Right renal pelvis (tissue), 4 donors: Measurements from ENCODE around the gene XAGE3. TPM values are rescaled to one million over a fixed set of nuclear protein-coding genes. Genes with fewer than 3 reads are reported as not detected.
"Not testable (repeated sequence)": the region's sequence is repeated elsewhere in the genome, so short reads cannot be mapped to it uniquely, and the experiment has no call there.

Source experiments
- DNase-seq, 4 donors: peaks; one replicate each; pipeline ENCODE4 v3.0.0-alpha.2; 2013; ENCODE audit warnings: low read depth in 4 of 4, low spot score in 3 of 4, missing footprints in 1 of 4
- polyA plus RNA-seq, 4 donors: library from polyadenylated mRNA; unstranded; fragments of 120-200 nt; gene quantifications; one replicate each; pipeline ENCODE4 v1.2.1, GENCODE V29; 2013; ENCODE audit not compliant: insufficient read length in 4 of 4

The XAGE3 gene
- polyA plus RNA-seq, 4 donors = not detected

- no peak for DNase-seq
Observed at GRCh38 chrX:52852110-52852860, 15.6 kb downstream of the XAGE3 start.

- not testable (repeated sequence) for DNase-seq
Observed at GRCh38 chrX:52843619-52844018, 24.3 kb downstream of the XAGE3 start.

DNA sequence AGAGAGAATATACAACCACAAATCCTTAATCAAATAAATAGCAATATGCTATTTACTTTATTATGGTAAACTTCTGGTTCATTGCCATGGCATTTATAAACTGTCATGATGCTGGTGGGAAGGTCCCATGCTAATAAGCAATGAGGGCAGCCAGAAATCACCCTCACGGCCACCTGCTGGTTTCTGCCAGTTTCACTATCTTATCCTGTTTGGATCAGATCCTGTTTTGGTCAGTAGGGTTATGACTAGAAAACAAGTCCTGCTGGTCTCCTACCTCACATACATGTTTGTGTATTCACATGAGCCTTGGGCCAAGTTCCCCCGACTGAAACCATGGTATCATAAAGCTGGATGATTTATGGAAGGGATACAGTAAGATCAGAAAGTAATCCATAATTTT lies 28.7 kb downstream of the XAGE3 start:
- DNase-seq = no peak

DNA sequence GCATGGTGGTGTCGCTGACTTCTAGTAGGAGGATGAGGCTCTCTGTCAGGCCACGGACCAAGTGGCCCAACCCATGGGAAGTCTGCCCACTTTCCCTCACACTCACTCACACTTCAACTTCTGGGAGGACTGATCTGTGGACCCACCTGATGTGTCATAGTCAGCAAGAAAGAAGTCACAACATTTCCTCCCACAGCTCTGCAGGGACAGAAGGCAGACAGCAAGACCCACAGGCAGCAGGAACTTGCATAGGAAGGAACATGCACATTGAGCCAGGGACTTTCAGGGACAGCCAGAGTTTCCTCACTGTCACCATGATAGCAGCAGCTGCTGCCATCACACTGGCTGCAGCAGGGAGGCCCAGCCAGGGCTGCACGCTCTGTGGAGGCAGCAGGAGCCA lies 37.3 kb downstream of the XAGE3 start:
- DNase-seq = no peak

- no peak for DNase-seq
Observed at GRCh38 chrX:52824608-52825007, 43.3 kb downstream of the XAGE3 start.

- DNase-seq = no peak
Observed at GRCh38 chrX:52821079-52821760, 46.7 kb downstream of the XAGE3 start.

- DNase-seq = no peak
Observed at GRCh38 chrX:52819788-52820187, 48.1 kb downstream of the XAGE3 start.

Other genes with a start within 250 kb of the XAGE3 start
- not detected for gene SSX7, start 213.2 kb downstream of the XAGE3 start, polyA plus RNA-seq
- not detected for gene SSX2, start 160.9 kb downstream of the XAGE3 start, polyA plus RNA-seq
- under 1 TPM in 1 of 4 donors, not detected in 3; 0.08 TPM for gene SSX2B, start 116.8 kb downstream of the XAGE3 start, polyA plus RNA-seq
- not detected for gene SPANXN5, start 70.7 kb downstream of the XAGE3 start, polyA plus RNA-seq
- gene XAGE5, start 56.8 kb downstream of the XAGE3 start, polyA plus RNA-seq = not detected
- 10 to 100 TPM; 11.3 to 17.7 (median 14.8) TPM for gene FAM156B, start 29.2 kb upstream of the XAGE3 start, polyA plus RNA-seq
- 10 to 100 TPM; 22.3 to 27.2 (median 26.9) TPM for gene FAM156A, start 90.4 kb upstream of the XAGE3 start, polyA plus RNA-seq
- gene GPR173, start 180.7 kb upstream of the XAGE3 start, polyA plus RNA-seq = 10 to 100 TPM; 14.5 to 17.9 (median 15.2) TPM
- 10 to 100 TPM; 24.3 to 41.1 (median 32.4) TPM for gene TSPYL2, start 214.3 kb upstream of the XAGE3 start, polyA plus RNA-seq
- 10 to 100 TPM; 11.9 to 35.5 (median 24.0) TPM for gene KANTR, start 226.1 kb upstream of the XAGE3 start, polyA plus RNA-seq